Activated CD8-positive, alpha-beta memory T cell treated with anti-CD3 and anti-CD28 coated beads, Interleukin-2, amount 10 ng/mL, durations not matched to agents 7 days and 5 days (primary cell): ENCODE results near the gene PTCSC3. TPM values are rescaled to one million over a fixed set of nuclear protein-coding genes. Genes with fewer than 3 reads are reported as not detected.

Experiments
- ATAC-seq: fragments of 150-1000 bp; cut with Tn5 transposase; one replicate; pipeline ENCODE4 v1.10.0; 2021; ENCODE audit warnings: moderate library complexity
- CTCF ChIA-PET: fragments of 350-600 bp; sonication (Branson Sonifier 250); formaldehyde crosslinking; loops from one replicate; lab custom pipeline; 2021; ENCODE audit warnings: antibody characterized with exemption; lab: Charles Lee
- DNase-seq: peaks from one replicate; pipeline ENCODE4 v3.0.0-alpha.2; 2020
- H3K27ac Mint-ChIP-seq: one replicate; pipeline ENCODE4 v1.8.0; 2021; ENCODE audit warnings: mild to moderate bottlenecking, mixed read lengths
- H3K27me3 Mint-ChIP-seq: one replicate; pipeline ENCODE4 v1.8.0; 2021; ENCODE audit warnings: mixed read lengths
- H3K36me3 Mint-ChIP-seq: one replicate; pipeline ENCODE4 v1.8.0; 2021; ENCODE audit warnings: mild to moderate bottlenecking, mixed read lengths
- H3K4me1 Mint-ChIP-seq: one replicate; pipeline ENCODE4 v1.8.0; 2021; ENCODE audit warnings: mixed read lengths
- H3K4me3 Mint-ChIP-seq: one replicate; pipeline ENCODE4 v1.8.0; 2021; ENCODE audit warnings: mild to moderate bottlenecking, moderate library complexity, mixed read lengths
- H3K9me3 Mint-ChIP-seq: one replicate; pipeline ENCODE4 v1.8.0; 2022; ENCODE audit warnings: low read depth, mixed read lengths
- total RNA-seq, 2 experiments: library from RNA; stranded (reverse); gene quantifications; one replicate each; pipeline ENCODE4 v1.2.3, GENCODE V29; 2021

The PTCSC3 gene
- total RNA-seq, 2 experiments from 2014 or later = not detected

- no peak for ATAC-seq
- Mint-ChIP-seq H3K27me3 (peaks cover 3% of the 10 kb centered on the region), H3K36me3 (no peaks in the 10 kb centered on the region), H3K4me1 (no peaks in the 10 kb centered on the region), H3K4me3 (no peak overlapping the region), H3K27ac (no peak overlapping the region), H3K9me3 (no peaks in the 10 kb centered on the region)
- DNase-seq = no peak
- CTCF ChIA-PET = no interaction called here
Observed at GRCh38 chr14:36207500-36207899, 31.0 kb upstream of the PTCSC3 start.

DNA sequence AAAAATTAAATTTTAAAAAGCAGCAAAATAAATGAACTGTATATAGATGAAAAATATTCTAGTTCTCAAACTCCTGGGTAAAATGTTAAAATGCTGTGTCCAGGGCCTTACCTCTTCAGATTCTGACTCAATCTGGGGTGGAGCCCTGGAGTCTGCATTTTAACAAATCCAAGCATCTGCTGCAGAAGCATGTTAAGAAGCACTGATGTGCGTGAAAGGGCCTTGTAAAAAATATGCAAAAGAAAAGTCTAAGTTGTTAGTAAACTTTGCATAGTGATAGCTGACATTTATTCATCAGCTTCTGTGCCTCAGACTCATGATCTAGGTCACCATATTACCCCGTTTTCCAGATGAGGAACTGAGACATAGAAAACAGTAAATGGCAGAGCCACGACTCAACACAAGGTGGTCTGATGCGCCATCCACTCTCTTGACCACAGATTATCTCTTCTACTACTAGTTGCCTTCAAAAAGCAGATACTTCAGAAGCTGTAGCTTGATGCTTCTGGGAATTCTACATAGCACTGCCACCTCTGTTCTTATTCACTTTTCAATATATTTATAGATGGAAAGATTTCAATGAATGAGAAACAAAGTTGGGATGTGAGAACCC lies 28.0 kb upstream of the PTCSC3 start:
- CTCF ChIA-PET = no interaction called here
- peaks cover 5% of the 10 kb centered on the region for H3K27me3 Mint-ChIP-seq
- no peak overlapping the region for H3K27ac Mint-ChIP-seq
- no peak for ATAC-seq
- no peaks in the 10 kb centered on the region for H3K36me3 Mint-ChIP-seq
- no peaks in the 10 kb centered on the region for H3K9me3 Mint-ChIP-seq
- no peaks in the 10 kb centered on the region for H3K4me1 Mint-ChIP-seq
- DNase-seq = no peak
- no peak overlapping the region for H3K4me3 Mint-ChIP-seq

DNA sequence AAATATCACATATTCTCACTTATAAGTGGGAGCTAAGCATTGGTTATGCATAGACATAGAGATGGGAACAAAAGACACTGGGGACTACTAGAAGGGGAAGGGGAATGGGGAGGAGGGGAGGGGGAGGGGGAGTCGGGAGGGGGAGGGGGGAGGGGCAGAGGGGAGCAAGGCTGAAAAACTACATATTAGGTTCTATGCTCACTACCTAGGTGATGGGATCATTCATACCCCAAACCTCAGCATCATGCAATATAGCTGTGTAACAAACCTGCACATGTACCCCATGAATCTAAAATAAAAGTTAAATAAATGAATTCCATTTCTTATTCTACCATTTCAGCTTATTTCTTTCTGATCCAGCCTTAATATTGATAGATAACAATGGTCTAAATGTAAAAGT lies 21.9 kb upstream of the PTCSC3 start:
- H3K36me3 Mint-ChIP-seq = no peaks in the 10 kb centered on the region
- ATAC-seq (no peak), DNase-seq (no peak)
- H3K9me3 Mint-ChIP-seq = no peaks in the 10 kb centered on the region
- H3K27me3 Mint-ChIP-seq = peaks cover 7% of the 10 kb centered on the region
- no peaks in the 10 kb centered on the region for H3K4me1 Mint-ChIP-seq
- no peak overlapping the region for H3K4me3 Mint-ChIP-seq
- H3K27ac Mint-ChIP-seq = no peak overlapping the region
- CTCF ChIA-PET = no interaction called here

- no peak for ATAC-seq
- peaks cover 6% of the 10 kb centered on the region for H3K27me3 Mint-ChIP-seq
- no peaks in the 10 kb centered on the region for H3K36me3 Mint-ChIP-seq
- CTCF ChIA-PET = no interaction called here
- H3K4me1 Mint-ChIP-seq = no peaks in the 10 kb centered on the region
- no peak overlapping the region for H3K4me3 Mint-ChIP-seq
- DNase-seq = no peak
- no peaks in the 10 kb centered on the region for H3K9me3 Mint-ChIP-seq
- no peak overlapping the region for H3K27ac Mint-ChIP-seq
Observed at GRCh38 chr14:36194663-36195062, 18.1 kb upstream of the PTCSC3 start.

GRCh38 chr14:36192530-36192929 lies 16.0 kb upstream of the PTCSC3 start:
- no peak for ATAC-seq
- CTCF ChIA-PET = no interaction called here
- Mint-ChIP-seq H3K4me3 (no peak overlapping the region), H3K27ac (no peak overlapping the region), H3K9me3 (no peaks in the 10 kb centered on the region), H3K36me3 (no peaks in the 10 kb centered on the region), H3K27me3 (peaks cover under 1% of the 10 kb centered on the region), H3K4me1 (no peaks in the 10 kb centered on the region)
- DNase-seq = no peak

- no peak overlapping the region for H3K4me3 Mint-ChIP-seq
- H3K36me3 Mint-ChIP-seq = no peaks in the 10 kb centered on the region
- no peaks in the 10 kb centered on the region for H3K9me3 Mint-ChIP-seq
- H3K27me3 Mint-ChIP-seq = no peaks in the 10 kb centered on the region
- ATAC-seq = no peak
- no peak overlapping the region for H3K27ac Mint-ChIP-seq
- DNase-seq = no peak
- CTCF ChIA-PET = no interaction called here
- H3K4me1 Mint-ChIP-seq = no peaks in the 10 kb centered on the region
Observed at GRCh38 chr14:36183402-36183801, 6.9 kb upstream of the PTCSC3 start.

- no peaks in the 10 kb centered on the region for H3K4me1 Mint-ChIP-seq
- H3K27me3 Mint-ChIP-seq = no peaks in the 10 kb centered on the region
- no peaks in the 10 kb centered on the region for H3K9me3 Mint-ChIP-seq
- H3K27ac Mint-ChIP-seq = no peak overlapping the region
- ATAC-seq = no peak
- no peak for DNase-seq
- no peak overlapping the region for H3K4me3 Mint-ChIP-seq
- CTCF ChIA-PET = no interaction called here
- no peaks in the 10 kb centered on the region for H3K36me3 Mint-ChIP-seq
Observed at GRCh38 chr14:36181417-36181816, 4.9 kb upstream of the PTCSC3 start.

GRCh38 chr14:36177489-36177888 lies 967 bp upstream of the PTCSC3 start:
- Mint-ChIP-seq H3K4me1 (no peaks in the 10 kb centered on the region), H3K27ac (no peak overlapping the region), H3K27me3 (peaks cover 11% of the 10 kb centered on the region), H3K9me3 (no peaks in the 10 kb centered on the region), H3K4me3 (no peak overlapping the region), H3K36me3 (no peaks in the 10 kb centered on the region)
- ATAC-seq = no peak
- CTCF ChIA-PET = no interaction called here
- no peak for DNase-seq

DNA sequence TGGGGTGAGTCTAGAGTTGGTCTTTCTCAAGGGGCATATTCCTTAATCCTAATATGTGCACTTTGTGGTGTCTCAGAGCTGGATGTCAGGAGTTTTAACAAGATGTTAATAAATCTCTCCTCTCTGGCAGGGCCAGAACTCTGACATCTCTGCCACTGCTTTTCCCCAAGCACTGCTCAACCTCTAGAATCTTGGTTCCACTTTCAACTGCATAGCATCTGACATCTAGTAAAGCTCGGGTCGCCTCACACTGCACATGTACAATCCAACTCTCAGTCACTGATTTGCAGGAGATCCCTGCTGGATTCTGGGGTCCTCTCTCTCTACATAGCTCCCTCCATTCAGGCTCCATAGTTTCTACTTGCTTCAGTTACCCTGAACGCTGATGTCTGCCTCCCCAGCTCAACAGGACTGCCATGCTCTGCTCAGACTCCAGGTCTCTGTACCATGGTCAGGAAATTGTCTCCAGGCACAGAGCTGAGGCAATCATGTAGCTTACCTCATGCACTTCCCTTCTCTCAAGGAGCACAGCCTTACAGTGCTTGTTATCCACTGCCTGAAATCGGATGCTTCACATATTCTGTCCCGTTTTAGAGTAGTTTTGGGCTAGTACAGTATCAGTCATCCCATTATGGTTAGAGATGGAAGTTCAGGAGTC lies 1.6 kb downstream of the PTCSC3 start:
- Mint-ChIP-seq H3K36me3 (no peaks in the 10 kb centered on the region), H3K9me3 (no peaks in the 10 kb centered on the region), H3K4me1 (no peaks in the 10 kb centered on the region), H3K27ac (no peak overlapping the region), H3K27me3 (peaks cover 18% of the 10 kb centered on the region), H3K4me3 (no peak overlapping the region)
- DNase-seq (no peak), ATAC-seq (no peak)
- CTCF ChIA-PET = no interaction called here

GRCh38 chr14:36173161-36173560 lies 3.4 kb downstream of the PTCSC3 start:
- H3K36me3 Mint-ChIP-seq = no peaks in the 10 kb centered on the region
- no peaks in the 10 kb centered on the region for H3K4me1 Mint-ChIP-seq
- no peak overlapping the region for H3K27ac Mint-ChIP-seq
- CTCF ChIA-PET = no interaction called here
- peaks cover 18% of the 10 kb centered on the region for H3K27me3 Mint-ChIP-seq
- H3K9me3 Mint-ChIP-seq = no peaks in the 10 kb centered on the region
- H3K4me3 Mint-ChIP-seq = no peak overlapping the region
- ATAC-seq (no peak), DNase-seq (no peak)

GRCh38 chr14:36171607-36172006 lies 4.9 kb downstream of the PTCSC3 start:
- Mint-ChIP-seq H3K9me3 (no peaks in the 10 kb centered on the region), H3K4me1 (no peaks in the 10 kb centered on the region), H3K36me3 (no peaks in the 10 kb centered on the region), H3K4me3 (no peak overlapping the region), H3K27ac (no peak overlapping the region), H3K27me3 (peaks cover 18% of the 10 kb centered on the region)
- CTCF ChIA-PET = no interaction called here
- DNase-seq = no peak
- ATAC-seq = no peak

GRCh38 chr14:36167431-36167830 lies 9.1 kb downstream of the PTCSC3 start:
- no peaks in the 10 kb centered on the region for H3K4me1 Mint-ChIP-seq
- H3K27me3 Mint-ChIP-seq = peaks cover 11% of the 10 kb centered on the region
- no peaks in the 10 kb centered on the region for H3K36me3 Mint-ChIP-seq
- DNase-seq = no peak
- no peak overlapping the region for H3K4me3 Mint-ChIP-seq
- CTCF ChIA-PET = no interaction called here
- H3K9me3 Mint-ChIP-seq = no peaks in the 10 kb centered on the region
- H3K27ac Mint-ChIP-seq = no peak overlapping the region
- ATAC-seq = no peak

DNA sequence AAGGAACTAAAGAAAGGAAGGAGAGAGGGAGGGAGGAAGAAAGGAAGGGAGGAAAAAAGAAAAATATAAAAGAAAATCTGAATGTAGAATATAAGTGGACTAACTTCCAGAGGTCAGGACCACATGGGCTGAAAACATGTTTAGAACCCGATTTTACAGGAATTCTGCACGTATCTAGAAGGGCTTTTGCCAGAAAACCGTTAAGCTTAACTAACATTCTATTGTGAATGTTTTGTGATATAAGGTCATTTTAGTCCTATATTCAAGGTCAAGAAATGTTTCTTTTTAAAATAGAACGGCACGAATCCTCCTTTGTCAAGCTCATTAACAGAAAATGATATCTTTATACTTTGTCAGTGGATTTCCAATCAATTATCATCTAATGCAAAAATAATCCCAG lies 13.1 kb downstream of the PTCSC3 start:
- Mint-ChIP-seq H3K4me1 (no peaks in the 10 kb centered on the region), H3K36me3 (no peaks in the 10 kb centered on the region), H3K4me3 (no peak overlapping the region), H3K27me3 (peaks cover 6% of the 10 kb centered on the region), H3K27ac (no peak overlapping the region), H3K9me3 (no peaks in the 10 kb centered on the region)
- no peak for DNase-seq
- ATAC-seq = no peak
- CTCF ChIA-PET = no interaction called here

GRCh38 chr14:36162267-36162666 lies 14.3 kb downstream of the PTCSC3 start:
- Mint-ChIP-seq H3K36me3 (no peaks in the 10 kb centered on the region), H3K27ac (no peak overlapping the region), H3K27me3 (peaks cover 6% of the 10 kb centered on the region), H3K4me1 (no peaks in the 10 kb centered on the region), H3K9me3 (no peaks in the 10 kb centered on the region), H3K4me3 (no peak overlapping the region)
- DNase-seq = no peak
- no peak for ATAC-seq
- CTCF ChIA-PET = no interaction called here
